ENCODE results near the gene GPATCH2L. TPM values are rescaled to one million over a fixed set of nuclear protein-coding genes. Genes with fewer than 3 reads are reported as not detected.

Gene GPATCH2L
- 16.5 to 27.0 TPM (median 24.0 TPM) in 5 replicates for total RNA-seq (2022; extraction: Qiagen RNA extraction; ENCODE audit: low read depth)

GRCh38 chr14:76151398-76152332 lies at the start of gene GPATCH2L:
Gene GPATCH2L, plus strand, starts transcription at chr14:76151922. Its CDS starts 2,442 bp downstream, at chr14:76154364.

Other genes starting within 250 kb of the GPATCH2L start
- gene TGFB3, start 169.9 kb upstream of the GPATCH2L start, total RNA-seq (2022; extraction: Qiagen RNA extraction; ENCODE audit: low read depth): 0.66 to 1.3 TPM (median 1.0 TPM) in 5 replicates
- gene IFT43, start 166.2 kb upstream of the GPATCH2L start, total RNA-seq (2022; extraction: Qiagen RNA extraction; ENCODE audit: low read depth): 38.3 to 40.6 TPM (median 39.0 TPM) in 5 replicates
- 0.13 to 0.26 TPM (median 0.25 TPM) in 5 replicates for gene ESRRB, start 224.2 kb downstream of the GPATCH2L start, total RNA-seq (2022; extraction: Qiagen RNA extraction; ENCODE audit: low read depth)

Data from A549 treated with GW870086 at 1 μM for 4 hours (cell line).